Stomach smooth muscle (tissue), 2 donors: ENCODE measurements around the gene INF2.
"Not testable (repeated sequence)": the region's sequence is repeated elsewhere in the genome, so short reads cannot be mapped to it uniquely, and the experiment has no call there.

ENCODE experiments used
- H3K27ac ChIP-seq: one replicate; pipeline ENCODE4 v1.7.0; 2013; ENCODE audit warnings: mild to moderate bottlenecking, low read length, inconsistent platforms
- H3K27me3 ChIP-seq, 2 donors: one replicate each; pipeline ENCODE4 v1.7.0; 2013; ENCODE audit warnings: low read length in 2 of 2; ENCODE audit not compliant: insufficient read depth in 2 of 2, control insufficient read depth in 1 of 2
- H3K36me3 ChIP-seq, 2 donors: one replicate each; pipeline ENCODE4 v1.7.0; 2013; ENCODE audit warnings: low read length in 2 of 2; ENCODE audit not compliant: control insufficient read depth in 2 of 2, insufficient read depth in 2 of 2
- H3K4me1 ChIP-seq: one replicate; pipeline ENCODE4 v1.7.0; 2013; ENCODE audit warnings: low read length; ENCODE audit not compliant: control insufficient read depth, insufficient read depth
- H3K4me3 ChIP-seq, 2 donors: one replicate each; pipeline ENCODE4 v1.7.0; 2013; ENCODE audit warnings: low read length in 2 of 2
- H3K9ac ChIP-seq, 2 donors: one replicate each; pipeline ENCODE4 v1.7.0; 2013; ENCODE audit warnings: low read length in 2 of 2, mild to moderate bottlenecking in 1 of 2
- H3K9me3 ChIP-seq, 2 donors: one replicate each; pipeline ENCODE4 v1.7.0; 2013; ENCODE audit warnings: low read length in 2 of 2; ENCODE audit not compliant: control insufficient read depth in 2 of 2
- donor health status: healthy.
- donor health status: Pancreatic carcinoma.

INF2 gene

GRCh38 chr14:104650057-104650980 lies 39.1 kb upstream of the INF2 start:
- Histone ChIP-seq H3K36me3 (no peaks in the 10 kb centered on the region), H3K4me3 (peak overlapping the region; percentile 40 to 69), H3K27me3 (peaks cover 2 to 4% of the 10 kb centered on the region in 2 donors), H3K27ac (no peak overlapping the region), H3K9ac (peak overlapping the region in 1 of 2 donors; percentile 36), H3K9me3 (peaks cover under 1 to 6% of the 10 kb centered on the region in 2 donors), H3K4me1 (peaks cover 4% of the 10 kb centered on the region)

GRCh38 chr14:104650981-104651875 lies 38.2 kb upstream of the INF2 start:
- Histone ChIP-seq H3K36me3 (no peaks in the 10 kb centered on the region), H3K27ac (no peak overlapping the region), H3K4me3 (no peak overlapping the region), H3K27me3 (peaks cover 2 to 4% of the 10 kb centered on the region in 2 donors), H3K9me3 (peaks cover 0 to 4% of the 10 kb centered on the region in 2 donors), H3K9ac (no peak overlapping the region), H3K4me1 (peaks cover 4% of the 10 kb centered on the region)

- Histone ChIP-seq H3K9me3 (peaks cover 0 to 4% of the 10 kb centered on the region in 2 donors), H3K4me1 (peaks cover 4% of the 10 kb centered on the region), H3K4me3 (no peak overlapping the region), H3K27me3 (peaks cover 2 to 4% of the 10 kb centered on the region in 2 donors), H3K9ac (no peak overlapping the region), H3K27ac (no peak overlapping the region), H3K36me3 (no peaks in the 10 kb centered on the region)
Observed at GRCh38 chr14:104651876-104652260, 37.5 kb upstream of the INF2 start.

GRCh38 chr14:104652386-104652785 lies 37.0 kb upstream of the INF2 start:
- peaks cover 4% of the 10 kb centered on the region for H3K4me1 ChIP-seq
- H3K27me3 ChIP-seq: peaks cover 2 to 4% of the 10 kb centered on the region in 2 donors

GRCh38 chr14:104653130-104653920 lies 36.1 kb upstream of the INF2 start:
- not testable (repeated sequence) for H3K4me3 ChIP-seq, H3K4me1 ChIP-seq, H3K27ac ChIP-seq, H3K9ac ChIP-seq, H3K27me3 ChIP-seq, H3K9me3 ChIP-seq, H3K36me3 ChIP-seq

More at GRCh38 chr14:104652386-104652785, 37.0 kb upstream of the INF2 start:
- Histone ChIP-seq H3K4me3 (no peak overlapping the region), H3K27ac (no peak overlapping the region), H3K36me3 (no peaks in the 10 kb centered on the region), H3K9ac (no peak overlapping the region), H3K9me3 (peaks cover 0 to 4% of the 10 kb centered on the region in 2 donors)

- no peak overlapping the region for H3K27ac ChIP-seq
- H3K9ac ChIP-seq: no peak overlapping the region
- H3K4me3 ChIP-seq: no peak overlapping the region
- peaks cover 4% of the 10 kb centered on the region for H3K4me1 ChIP-seq
- H3K36me3 ChIP-seq: no peaks in the 10 kb centered on the region
- H3K27me3 ChIP-seq: peaks cover 2 to 4% of the 10 kb centered on the region in 2 donors
- peaks cover 0 to 4% of the 10 kb centered on the region in 2 donors for H3K9me3 ChIP-seq
Observed at GRCh38 chr14:104654119-104654518, 35.3 kb upstream of the INF2 start.

GRCh38 chr14:104655128-104655848 lies 34.1 kb upstream of the INF2 start:
- no peak overlapping the region for H3K4me3 ChIP-seq
- no peak overlapping the region for H3K27ac ChIP-seq
- no peaks in the 10 kb centered on the region for H3K4me1 ChIP-seq
- no peaks in the 10 kb centered on the region for H3K36me3 ChIP-seq
- no peak overlapping the region for H3K9ac ChIP-seq
- peaks cover 0 to 4% of the 10 kb centered on the region in 2 donors for H3K9me3 ChIP-seq
- peaks cover 8 to 10% of the 10 kb centered on the region in 2 donors for H3K27me3 ChIP-seq

- H3K9me3 ChIP-seq: peaks cover 0 to 6% of the 10 kb centered on the region in 2 donors
- H3K36me3 ChIP-seq: no peaks in the 10 kb centered on the region
- peaks cover 8 to 15% of the 10 kb centered on the region in 2 donors for H3K27me3 ChIP-seq
- H3K4me1 ChIP-seq: no peaks in the 10 kb centered on the region
- H3K9ac ChIP-seq: no peak overlapping the region
- H3K27ac ChIP-seq: no peak overlapping the region
- H3K4me3 ChIP-seq: no peak overlapping the region
Observed at GRCh38 chr14:104656014-104656714, 33.3 kb upstream of the INF2 start.

GRCh38 chr14:104657101-104657524 lies 32.3 kb upstream of the INF2 start:
- Histone ChIP-seq H3K9ac (no peak overlapping the region), H3K27ac (no peak overlapping the region), H3K27me3 (peaks cover 8 to 15% of the 10 kb centered on the region in 2 donors), H3K4me3 (no peak overlapping the region), H3K9me3 (peaks cover 0 to 9% of the 10 kb centered on the region in 2 donors), H3K4me1 (no peaks in the 10 kb centered on the region), H3K36me3 (no peaks in the 10 kb centered on the region)
